ENCODE results near the gene TGM5. TPM values are rescaled to one million over a fixed set of nuclear protein-coding genes. Genes with fewer than 3 reads are reported as not detected.

TGM5 gene
- polyA plus RNA-seq, 1 experiment, result not detected

DNA sequence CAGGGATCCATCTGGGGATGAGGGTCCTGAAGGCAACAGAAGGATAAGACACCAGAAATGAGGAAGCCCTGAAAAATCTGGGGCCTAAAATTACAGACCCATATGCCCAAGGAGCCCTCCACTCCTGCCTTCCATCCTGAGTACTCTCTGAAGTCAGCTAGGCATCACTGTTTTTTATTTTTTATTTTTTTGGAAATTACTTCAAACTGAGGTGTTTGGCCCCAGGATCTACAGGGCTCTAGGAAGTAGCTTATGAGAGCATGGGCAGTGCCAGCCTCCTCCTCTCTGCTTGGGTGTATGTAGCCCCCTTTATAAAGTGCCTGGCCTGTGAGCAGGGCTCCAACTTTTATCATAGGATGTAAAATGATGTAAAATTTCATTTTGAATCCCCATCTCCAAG is 53.8 kb downstream of the TGM5 start:
- ChIA-PET CTCF (interaction anchor here (3.1 to 7.7 kb wide), 3 partner anchors 9 to 72 kb away, joined by 15 to 52 read pairs (median 24); no protein-coding TSS in a partner anchor), POLR2A (no interaction called here)
- TF ChIP-seq, protein P1, sequence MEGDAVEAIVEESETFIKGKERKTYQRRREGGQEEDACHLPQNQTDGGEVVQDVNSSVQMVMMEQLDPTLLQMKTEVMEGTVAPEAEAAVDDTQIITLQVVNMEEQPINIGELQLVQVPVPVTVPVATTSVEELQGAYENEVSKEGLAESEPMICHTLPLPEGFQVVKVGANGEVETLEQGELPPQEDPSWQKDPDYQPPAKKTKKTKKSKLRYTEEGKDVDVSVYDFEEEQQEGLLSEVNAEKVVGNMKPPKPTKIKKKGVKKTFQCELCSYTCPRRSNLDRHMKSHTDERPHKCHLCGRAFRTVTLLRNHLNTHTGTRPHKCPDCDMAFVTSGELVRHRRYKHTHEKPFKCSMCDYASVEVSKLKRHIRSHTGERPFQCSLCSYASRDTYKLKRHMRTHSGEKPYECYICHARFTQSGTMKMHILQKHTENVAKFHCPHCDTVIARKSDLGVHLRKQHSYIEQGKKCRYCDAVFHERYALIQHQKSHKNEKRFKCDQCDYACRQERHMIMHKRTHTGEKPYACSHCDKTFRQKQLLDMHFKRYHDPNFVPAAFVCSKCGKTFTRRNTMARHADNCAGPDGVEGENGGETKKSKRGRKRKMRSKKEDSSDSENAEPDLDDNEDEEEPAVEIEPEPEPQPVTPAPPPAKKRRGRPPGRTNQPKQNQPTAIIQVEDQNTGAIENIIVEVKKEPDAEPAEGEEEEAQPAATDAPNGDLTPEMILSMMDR (IDR thresholded peaks at IDR 0.05; ENCODE audit: insufficient read depth, low read depth, low read length), result no peak
- no peaks in the 10 kb centered on the region for H3K36me3 ChIP-seq (ENCODE audit: control insufficient read depth, insufficient read depth, low read length)
- no peak overlapping the region for H3K4me3 ChIP-seq (ENCODE audit: low read depth, low read length)
- DNase-seq (ENCODE audit: low read depth), result no peak
- H3K27me3 ChIP-seq (ENCODE audit: control insufficient read depth, insufficient read depth, low read length), result peaks cover 23% of the 10 kb centered on the region

DNA sequence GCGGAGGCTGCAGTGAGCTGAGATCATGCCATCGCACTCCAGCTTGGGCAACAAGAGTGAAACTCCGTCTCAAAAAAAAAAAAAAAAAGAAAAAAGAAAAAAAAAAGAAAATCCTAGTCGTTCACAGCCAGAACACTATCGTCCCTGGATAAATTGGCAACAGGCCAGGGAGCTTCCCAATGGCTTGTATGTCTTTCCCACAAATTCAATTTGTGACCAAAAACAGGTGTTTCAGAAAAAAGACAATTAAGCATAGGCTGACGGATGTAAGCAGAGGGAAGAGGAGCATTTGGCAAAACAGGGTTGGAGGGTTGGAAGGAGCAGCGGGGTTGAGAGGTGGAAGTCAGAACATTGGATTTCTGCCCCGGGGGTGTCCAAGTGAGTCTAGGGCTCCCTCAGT is 54.4 kb downstream of the TGM5 start:
- TF ChIP-seq, protein P1 (IDR thresholded peaks at IDR 0.05; ENCODE audit: insufficient read depth, low read depth, low read length), result no peak
- Histone ChIP-seq H3K27me3 (ENCODE audit: control insufficient read depth, insufficient read depth, low read length) (peaks cover 27% of the 10 kb centered on the region), H3K36me3 (ENCODE audit: control insufficient read depth, insufficient read depth, low read length) (no peaks in the 10 kb centered on the region), H3K4me3 (ENCODE audit: low read depth, low read length) (no peak overlapping the region)
- POLR2A ChIA-PET, result no interaction called here
- CTCF ChIA-PET, result interaction anchor here (3.1 to 7.7 kb wide), 3 partner anchors 8 to 73 kb away, joined by 15 to 52 read pairs (median 24); no protein-coding TSS in a partner anchor
- DNase-seq (ENCODE audit: low read depth), result no peak

DNA sequence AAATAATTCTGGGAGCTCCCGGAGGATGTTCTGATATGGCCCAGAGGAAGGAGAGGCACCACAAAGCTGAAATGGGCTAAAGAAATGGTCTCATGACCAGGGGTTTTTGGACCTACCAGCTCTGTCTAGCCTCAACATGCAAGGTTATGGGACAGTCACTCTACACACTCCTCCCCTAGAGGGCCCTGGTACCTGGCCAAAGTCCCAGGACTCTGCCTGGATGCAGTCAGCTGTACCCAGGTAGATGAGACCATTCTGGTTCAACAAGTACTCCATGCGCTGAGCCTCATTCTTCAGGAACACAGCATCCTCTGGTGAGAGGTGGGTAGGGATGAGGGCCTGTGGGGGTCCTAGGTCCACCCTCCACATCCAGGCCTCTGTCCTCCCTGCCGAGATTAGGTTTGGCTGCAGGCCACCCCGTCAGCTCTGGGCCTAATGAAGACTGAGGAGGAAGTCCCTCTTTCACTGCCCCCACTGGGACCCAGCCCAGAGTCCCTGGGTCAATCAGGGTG is 55.4 kb downstream of the TGM5 start:
- POLR2A ChIA-PET, result no interaction called here
- Histone ChIP-seq H3K4me3 (ENCODE audit: low read depth, low read length) (no peak overlapping the region), H3K36me3 (ENCODE audit: control insufficient read depth, insufficient read depth, low read length) (no peaks in the 10 kb centered on the region), H3K27me3 (ENCODE audit: control insufficient read depth, insufficient read depth, low read length) (peaks cover 35% of the 10 kb centered on the region)
- CTCF ChIA-PET, result interaction anchor here (1.0 to 7.7 kb wide), 5 partner anchors 7 to 75 kb away, joined by 3 to 52 read pairs (median 4); no protein-coding TSS in a partner anchor
- TF ChIP-seq, protein P1 (IDR thresholded peaks at IDR 0.05; ENCODE audit: insufficient read depth, low read depth, low read length), result no peak
- no peak for DNase-seq (ENCODE audit: low read depth)

DNA sequence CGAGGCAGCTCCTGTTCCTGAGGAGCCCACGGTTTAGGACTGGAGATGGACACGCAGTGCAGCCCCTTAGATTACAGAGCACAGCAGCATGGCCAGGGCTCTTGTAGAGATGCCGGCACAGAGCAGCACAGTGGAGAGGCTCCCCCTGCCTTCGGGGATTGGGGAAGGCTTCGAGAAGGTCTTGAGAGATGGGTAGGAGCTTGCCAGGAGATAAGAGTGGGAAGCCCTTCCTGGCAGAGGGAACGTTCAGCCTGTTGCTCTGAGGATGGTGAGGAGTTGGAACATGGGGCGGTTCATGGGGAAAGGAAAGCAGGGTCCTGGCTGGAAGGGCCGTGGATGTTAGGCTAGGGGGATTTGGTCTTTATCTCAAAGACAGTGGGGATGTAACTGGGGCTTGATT is 55.9 kb downstream of the TGM5 start:
- Histone ChIP-seq H3K36me3 (ENCODE audit: control insufficient read depth, insufficient read depth, low read length) (no peaks in the 10 kb centered on the region), H3K4me3 (ENCODE audit: low read depth, low read length) (no peak overlapping the region), H3K27me3 (ENCODE audit: control insufficient read depth, insufficient read depth, low read length) (peaks cover 36% of the 10 kb centered on the region)
- no peak for DNase-seq (ENCODE audit: low read depth)
- TF ChIP-seq, protein P1 (IDR thresholded peaks at IDR 0.05; ENCODE audit: insufficient read depth, low read depth, low read length), result no peak
- ChIA-PET POLR2A (no interaction called here), CTCF (interaction anchor here (1.2 to 7.7 kb wide), 3 partner anchors 15 to 75 kb away, joined by 3 to 52 read pairs (median 4); no protein-coding TSS in a partner anchor)

DNA sequence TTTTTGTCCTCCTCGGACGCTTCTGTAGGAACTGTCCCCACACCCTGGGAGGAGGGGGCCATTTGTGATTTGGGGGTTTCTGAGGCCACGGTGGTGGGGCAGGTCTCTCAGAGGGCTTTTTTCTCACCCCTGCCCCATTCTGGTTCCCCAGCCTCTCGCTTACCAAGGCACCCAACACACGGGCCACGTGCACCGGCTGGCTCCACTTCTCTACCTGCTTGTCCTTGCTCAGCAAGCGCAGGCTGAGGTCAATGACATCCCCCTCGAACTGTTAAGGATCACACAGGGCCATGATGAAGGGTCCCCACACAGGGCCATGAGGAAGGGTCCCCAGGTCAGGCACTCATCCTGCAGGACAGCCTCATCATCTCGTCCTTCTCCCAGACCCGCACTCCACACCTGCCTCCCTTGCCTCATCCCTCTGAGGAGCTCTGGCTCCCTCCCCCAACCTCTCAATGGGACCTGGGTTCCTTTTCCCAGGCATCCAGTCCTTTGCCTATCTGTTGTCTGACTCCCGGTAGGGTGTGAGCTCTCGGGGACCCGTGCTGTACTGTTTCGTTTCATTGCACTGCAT is 56.5 kb downstream of the TGM5 start:
- H3K27me3 ChIP-seq (ENCODE audit: control insufficient read depth, insufficient read depth, low read length), result peaks cover 37% of the 10 kb centered on the region
- CTCF ChIA-PET, result interaction anchor here (0.8 to 7.7 kb wide), 3 partner anchors 15 to 74 kb away, joined by 3 to 52 read pairs (median 4); no protein-coding TSS in a partner anchor
- DNase-seq (ENCODE audit: low read depth), result no peak
- no peaks in the 10 kb centered on the region for H3K36me3 ChIP-seq (ENCODE audit: control insufficient read depth, insufficient read depth, low read length)
- POLR2A ChIA-PET, result no interaction called here
- TF ChIP-seq, protein P1 (IDR thresholded peaks at IDR 0.05; ENCODE audit: insufficient read depth, low read depth, low read length), result no peak
- no peak overlapping the region for H3K4me3 ChIP-seq (ENCODE audit: low read depth, low read length)
